ENCODE data around the gene ZNF821. TPM values are rescaled to one million over a fixed set of nuclear protein-coding genes. Genes with fewer than 3 reads are reported as not detected.
A peak's percentile ranks its signal among the peaks of the same experiment; 100 is the strongest.
"Not testable (repeated sequence)": the region's sequence is repeated elsewhere in the genome, so short reads cannot be mapped to it uniquely, and the experiment has no call there.

The ZNF821 gene
- total and polyA plus RNA-seq, 2 experiments from 2014 or later = 13.5 to 24.4 TPM

GRCh38 chr16:71826533-71827017 is 57.4 kb downstream of the ZNF821 start:
- Histone ChIP-seq H3K4me2 (no peak overlapping the region), H3K36me3 (replicated peaks; ENCODE audit: insufficient read depth, low read depth) (no peaks in the 10 kb centered on the region), H2AFZ (no peak overlapping the region), H3K79me2 (no peaks in the 10 kb centered on the region), H3K9me2 (replicated peaks; ENCODE audit: insufficient read depth) (no peaks in the 10 kb centered on the region), H3K9me3 (ENCODE audit: low read depth) (no peaks in the 10 kb centered on the region), H3K27ac (no peak overlapping the region), H3K4me1 (ENCODE audit: insufficient read depth) (no peaks in the 10 kb centered on the region), H3K27me3 (no peaks in the 10 kb centered on the region), H4K20me1 (ENCODE audit: insufficient read depth, poor library complexity, severe bottlenecking) (no peaks in the 10 kb centered on the region), H3K4me3 (no peak overlapping the region)
- no peak for DNase-seq (ENCODE audit: low spot score)
- TF ChIP-seq EZH2 (IDR thresholded peaks at IDR 0.05; ENCODE audit: borderline replicate concordance) (no peak), CTCF (IDR thresholded peaks at IDR 0.05; ENCODE audit: poor library complexity) (no peak), EZH2phosphoT487 (IDR thresholded peaks at IDR 0.05; ENCODE audit: low read depth, severe bottlenecking, unreplicated experiment) (no peak)
- 82% methylated on average over 5 of the region's 5 CpGs for WGBS (ENCODE audit: low lambda C conversion rate, missing lambda C conversion rate)

DNA sequence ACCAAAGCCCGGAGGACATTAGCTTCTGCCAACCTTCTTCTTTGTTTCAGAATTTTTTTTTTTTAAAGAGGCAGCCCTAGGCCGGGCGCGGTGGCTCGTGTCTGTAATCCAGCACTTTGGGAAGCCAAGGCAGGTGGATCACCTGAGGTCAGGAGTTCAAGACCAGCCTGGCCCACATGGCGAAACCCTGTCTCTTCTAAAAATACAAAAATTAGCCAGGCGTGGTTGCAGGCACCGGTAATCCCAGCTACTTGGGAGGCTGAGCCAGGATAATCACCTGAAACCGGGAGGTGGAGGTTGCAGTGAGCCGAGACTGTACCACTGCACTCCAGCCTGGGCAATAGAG is 66.9 kb downstream of the ZNF821 start:
- not testable (repeated sequence) for H3K9me3 ChIP-seq (ENCODE audit: low read depth); H3K4me3 ChIP-seq; H3K9me2 ChIP-seq (replicated peaks; ENCODE audit: insufficient read depth); H4K20me1 ChIP-seq (ENCODE audit: insufficient read depth, poor library complexity, severe bottlenecking); H3K79me2 ChIP-seq; H3K4me1 ChIP-seq (ENCODE audit: insufficient read depth); H2AFZ ChIP-seq; H3K4me2 ChIP-seq; H3K27me3 ChIP-seq; H3K36me3 ChIP-seq (replicated peaks; ENCODE audit: insufficient read depth, low read depth); DNase-seq (ENCODE audit: low spot score)
- H3K27ac ChIP-seq = peak overlapping the region; percentile 49
- 90% methylated on average over 10 of the region's 10 CpGs for WGBS (ENCODE audit: low lambda C conversion rate, missing lambda C conversion rate)

- Histone ChIP-seq H3K27ac (no peak overlapping the region), H3K9me2 (replicated peaks; ENCODE audit: insufficient read depth) (no peaks in the 10 kb centered on the region), H3K4me2 (no peak overlapping the region), H4K20me1 (ENCODE audit: insufficient read depth, poor library complexity, severe bottlenecking) (peaks cover 14% of the 10 kb centered on the region), H3K9me3 (ENCODE audit: low read depth) (no peaks in the 10 kb centered on the region), H3K27me3 (no peaks in the 10 kb centered on the region), H3K4me1 (ENCODE audit: insufficient read depth) (peaks cover 12% of the 10 kb centered on the region), H2AFZ (no peak overlapping the region), H3K36me3 (replicated peaks; ENCODE audit: insufficient read depth, low read depth) (no peaks in the 10 kb centered on the region), H3K4me3 (no peak overlapping the region), H3K79me2 (peaks cover 25% of the 10 kb centered on the region)
- no peak for DNase-seq (ENCODE audit: low spot score)
- WGBS (ENCODE audit: low lambda C conversion rate, missing lambda C conversion rate) = 89% methylated on average over 5 of the region's 5 CpGs
- TF ChIP-seq CTCF (IDR thresholded peaks at IDR 0.05; ENCODE audit: poor library complexity) = no peak
- no peak for TF ChIP-seq EZH2 (IDR thresholded peaks at IDR 0.05; ENCODE audit: borderline replicate concordance)
- no peak for TF ChIP-seq EZH2phosphoT487 (IDR thresholded peaks at IDR 0.05; ENCODE audit: low read depth, severe bottlenecking, unreplicated experiment)
These were observed 72.7 kb downstream of the ZNF821 start for GRCh38 chr16:71811261-71811803.

DNA sequence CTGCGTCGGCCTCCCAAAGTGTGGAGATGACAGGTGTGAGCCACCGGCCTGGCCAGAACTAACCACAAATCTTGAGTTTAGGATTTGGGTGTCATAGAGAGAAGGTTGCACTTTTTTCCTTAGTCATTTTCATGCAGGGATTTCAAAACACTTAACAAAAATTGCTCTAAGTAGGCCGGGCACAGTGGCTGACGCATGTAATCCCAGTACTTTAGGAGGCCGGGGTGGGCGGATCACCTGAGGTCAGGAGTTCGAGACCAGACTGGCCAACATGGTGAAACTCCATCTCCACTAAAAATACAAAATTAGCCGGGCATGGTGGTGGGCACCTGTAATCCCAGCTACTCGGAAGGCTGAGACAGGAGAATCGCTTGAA is 73.8 kb downstream of the ZNF821 start:
- H3K79me2 ChIP-seq = peaks cover 37% of the 10 kb centered on the region
- not testable (repeated sequence) for H3K36me3 ChIP-seq (replicated peaks; ENCODE audit: insufficient read depth, low read depth); DNase-seq (ENCODE audit: low spot score); H3K9me3 ChIP-seq (ENCODE audit: low read depth); H3K4me3 ChIP-seq; H2AFZ ChIP-seq; H3K27me3 ChIP-seq; H3K9me2 ChIP-seq (replicated peaks; ENCODE audit: insufficient read depth)
- peaks cover 25% of the 10 kb centered on the region for H4K20me1 ChIP-seq (ENCODE audit: insufficient read depth, poor library complexity, severe bottlenecking)
- H3K4me1 ChIP-seq (ENCODE audit: insufficient read depth) = peaks cover 19% of the 10 kb centered on the region
- H3K27ac ChIP-seq = peak overlapping the region; percentile 92
- WGBS (ENCODE audit: low lambda C conversion rate, missing lambda C conversion rate) = 97% methylated on average over 11 of the region's 11 CpGs
- peak overlapping the region; percentile 74 for H3K4me2 ChIP-seq

Other genes starting within 250 kb of the ZNF821 start
- gene PHLPP2, start 159.5 kb downstream of the ZNF821 start, total RNA-seq = 15.0 and 17.5 TPM in 2 replicates
- 4.5 and 7.4 TPM in 2 replicates for gene PHLPP2, start 159.5 kb downstream of the ZNF821 start, polyA plus RNA-seq
- 85.5 and 96.2 TPM in 2 replicates for gene AP1G1, start 75.3 kb downstream of the ZNF821 start, total RNA-seq
- gene AP1G1, start 75.3 kb downstream of the ZNF821 start, polyA plus RNA-seq = 27.2 and 28.3 TPM in 2 replicates
- gene ATXN1L, start 38.2 kb downstream of the ZNF821 start, total RNA-seq = 17.3 and 20.8 TPM in 2 replicates
- gene ATXN1L, start 38.2 kb downstream of the ZNF821 start, polyA plus RNA-seq = 8.1 and 8.6 TPM in 2 replicates
- gene IST1, start 11.3 kb upstream of the ZNF821 start, total RNA-seq = 216 and 240 TPM in 2 replicates
- gene IST1, start 11.3 kb upstream of the ZNF821 start, polyA plus RNA-seq = 144 and 172 TPM in 2 replicates
- gene PKD1L3, start 116.2 kb upstream of the ZNF821 start, total RNA-seq = 0.23 TPM in 1 of 2 replicates, not detected in the other
- 0.50 TPM in 1 of 2 replicates, not detected in the other for gene PKD1L3, start 116.2 kb upstream of the ZNF821 start, polyA plus RNA-seq
- 4.2 and 6.6 TPM in 2 replicates for gene DHODH, start 124.6 kb upstream of the ZNF821 start, total RNA-seq
- gene DHODH, start 124.6 kb upstream of the ZNF821 start, polyA plus RNA-seq = 5.6 and 6.5 TPM in 2 replicates
- 374 and 430 TPM in 2 replicates for gene HP, start 170.3 kb upstream of the ZNF821 start, total RNA-seq
- gene HP, start 170.3 kb upstream of the ZNF821 start, polyA plus RNA-seq = 495 and 719 TPM in 2 replicates
- gene HPR, start 179.0 kb upstream of the ZNF821 start, total RNA-seq = 16.9 and 19.7 TPM in 2 replicates
- 19.2 and 26.6 TPM in 2 replicates for gene HPR, start 179.0 kb upstream of the ZNF821 start, polyA plus RNA-seq
- 9.2 and 10.0 TPM in 2 replicates for gene TXNL4B, start 209.4 kb upstream of the ZNF821 start, total RNA-seq
- gene TXNL4B, start 209.4 kb upstream of the ZNF821 start, polyA plus RNA-seq = 8.5 and 10.9 TPM in 2 replicates
- gene DHX38, start 209.7 kb upstream of the ZNF821 start, total RNA-seq = 40.2 and 42.2 TPM in 2 replicates
- 32.9 and 50.8 TPM in 2 replicates for gene DHX38, start 209.7 kb upstream of the ZNF821 start, polyA plus RNA-seq